Measurements from ENCODE around the gene RSPH6A. TPM values are rescaled to one million over a fixed set of nuclear protein-coding genes. Genes with fewer than 3 reads are reported as not detected.

Gene RSPH6A
- polyA plus RNA-seq, 1 donor from 2014 or later: not detected

DNA sequence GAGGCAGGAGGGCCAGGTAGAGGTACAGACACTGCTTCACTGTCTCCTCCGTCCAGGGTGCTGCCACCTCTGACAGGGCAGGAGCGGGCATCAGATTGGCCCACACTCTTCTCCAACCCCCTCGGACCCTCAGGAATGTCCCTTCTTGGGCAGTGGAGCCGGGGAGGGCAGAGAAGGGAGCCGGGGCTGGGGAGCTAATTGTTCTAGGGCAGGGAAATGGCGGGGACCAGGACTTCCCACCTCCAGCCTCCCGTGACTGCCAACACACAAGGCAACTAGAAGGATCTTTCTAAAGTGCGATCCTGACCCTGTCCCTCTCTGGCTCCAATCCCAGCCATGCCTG is 10.1 kb upstream of the RSPH6A start:
- Histone ChIP-seq H3K27ac (ENCODE audit: low read length) (no peak overlapping the region), H3K9ac (ENCODE audit: low read length) (no peak overlapping the region)
- TF ChIP-seq, protein P1, sequence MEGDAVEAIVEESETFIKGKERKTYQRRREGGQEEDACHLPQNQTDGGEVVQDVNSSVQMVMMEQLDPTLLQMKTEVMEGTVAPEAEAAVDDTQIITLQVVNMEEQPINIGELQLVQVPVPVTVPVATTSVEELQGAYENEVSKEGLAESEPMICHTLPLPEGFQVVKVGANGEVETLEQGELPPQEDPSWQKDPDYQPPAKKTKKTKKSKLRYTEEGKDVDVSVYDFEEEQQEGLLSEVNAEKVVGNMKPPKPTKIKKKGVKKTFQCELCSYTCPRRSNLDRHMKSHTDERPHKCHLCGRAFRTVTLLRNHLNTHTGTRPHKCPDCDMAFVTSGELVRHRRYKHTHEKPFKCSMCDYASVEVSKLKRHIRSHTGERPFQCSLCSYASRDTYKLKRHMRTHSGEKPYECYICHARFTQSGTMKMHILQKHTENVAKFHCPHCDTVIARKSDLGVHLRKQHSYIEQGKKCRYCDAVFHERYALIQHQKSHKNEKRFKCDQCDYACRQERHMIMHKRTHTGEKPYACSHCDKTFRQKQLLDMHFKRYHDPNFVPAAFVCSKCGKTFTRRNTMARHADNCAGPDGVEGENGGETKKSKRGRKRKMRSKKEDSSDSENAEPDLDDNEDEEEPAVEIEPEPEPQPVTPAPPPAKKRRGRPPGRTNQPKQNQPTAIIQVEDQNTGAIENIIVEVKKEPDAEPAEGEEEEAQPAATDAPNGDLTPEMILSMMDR (IDR thresholded peaks at IDR 0.05; ENCODE audit: poor library complexity, severe bottlenecking): no peak
- TF ChIP-seq, protein P2, sequence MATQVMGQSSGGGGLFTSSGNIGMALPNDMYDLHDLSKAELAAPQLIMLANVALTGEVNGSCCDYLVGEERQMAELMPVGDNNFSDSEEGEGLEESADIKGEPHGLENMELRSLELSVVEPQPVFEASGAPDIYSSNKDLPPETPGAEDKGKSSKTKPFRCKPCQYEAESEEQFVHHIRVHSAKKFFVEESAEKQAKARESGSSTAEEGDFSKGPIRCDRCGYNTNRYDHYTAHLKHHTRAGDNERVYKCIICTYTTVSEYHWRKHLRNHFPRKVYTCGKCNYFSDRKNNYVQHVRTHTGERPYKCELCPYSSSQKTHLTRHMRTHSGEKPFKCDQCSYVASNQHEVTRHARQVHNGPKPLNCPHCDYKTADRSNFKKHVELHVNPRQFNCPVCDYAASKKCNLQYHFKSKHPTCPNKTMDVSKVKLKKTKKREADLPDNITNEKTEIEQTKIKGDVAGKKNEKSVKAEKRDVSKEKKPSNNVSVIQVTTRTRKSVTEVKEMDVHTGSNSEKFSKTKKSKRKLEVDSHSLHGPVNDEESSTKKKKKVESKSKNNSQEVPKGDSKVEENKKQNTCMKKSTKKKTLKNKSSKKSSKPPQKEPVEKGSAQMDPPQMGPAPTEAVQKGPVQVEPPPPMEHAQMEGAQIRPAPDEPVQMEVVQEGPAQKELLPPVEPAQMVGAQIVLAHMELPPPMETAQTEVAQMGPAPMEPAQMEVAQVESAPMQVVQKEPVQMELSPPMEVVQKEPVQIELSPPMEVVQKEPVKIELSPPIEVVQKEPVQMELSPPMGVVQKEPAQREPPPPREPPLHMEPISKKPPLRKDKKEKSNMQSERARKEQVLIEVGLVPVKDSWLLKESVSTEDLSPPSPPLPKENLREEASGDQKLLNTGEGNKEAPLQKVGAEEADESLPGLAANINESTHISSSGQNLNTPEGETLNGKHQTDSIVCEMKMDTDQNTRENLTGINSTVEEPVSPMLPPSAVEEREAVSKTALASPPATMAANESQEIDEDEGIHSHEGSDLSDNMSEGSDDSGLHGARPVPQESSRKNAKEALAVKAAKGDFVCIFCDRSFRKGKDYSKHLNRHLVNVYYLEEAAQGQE (IDR thresholded peaks at IDR 0.05; ENCODE audit: borderline replicate concordance): no peak
- TF ChIP-seq SMC3 (conservative IDR thresholded peaks at IDR 0.05; ENCODE audit: poor library complexity) (no peak), EZH2 (IDR thresholded peaks at IDR 0.05; ENCODE audit: borderline replicate concordance, insufficient read depth, low read length, poor library complexity, severe bottlenecking) (no peak)

DNA sequence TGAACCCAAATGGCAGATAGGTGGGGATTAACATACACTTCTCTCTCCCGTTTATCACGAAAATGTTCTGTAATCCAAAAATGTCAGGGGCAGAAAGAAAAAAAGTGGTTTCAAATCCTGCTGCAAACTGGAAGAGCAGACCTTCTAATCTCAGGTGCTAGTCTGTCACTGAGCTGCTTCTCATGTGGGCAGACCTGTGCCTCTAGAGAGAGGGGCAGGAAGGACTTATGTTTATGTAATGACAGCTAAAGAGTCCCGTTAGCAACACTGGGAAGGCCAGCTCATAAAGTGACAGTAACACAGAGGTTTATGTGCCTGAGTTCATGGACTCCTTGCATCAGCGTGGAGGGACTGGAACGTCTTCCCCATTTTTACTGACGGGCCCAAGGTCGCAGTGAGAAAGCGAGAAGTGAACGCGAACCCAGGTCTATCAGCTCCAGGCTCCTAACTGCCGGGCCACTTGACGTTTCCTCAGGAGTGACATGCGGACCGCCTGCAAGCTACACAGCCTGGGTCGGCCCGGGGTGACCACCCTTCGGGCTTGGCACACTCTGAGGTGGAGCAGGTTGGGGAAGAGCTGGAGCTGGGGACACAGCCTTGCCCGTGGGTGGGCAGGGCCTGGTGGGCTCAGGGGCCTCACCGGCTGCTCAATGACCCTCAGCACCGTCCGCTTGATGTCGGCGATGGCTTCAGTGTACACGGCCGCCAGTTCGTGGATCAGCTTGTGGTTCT is 9.6 kb upstream of the RSPH6A start:
- Histone ChIP-seq H3K36me3 (ENCODE audit: insufficient read depth, low read length) (no peaks in the 10 kb centered on the region), H3K9ac (ENCODE audit: low read length) (no peak overlapping the region), H2AFZ (ENCODE audit: low read depth, low read length) (no peak overlapping the region), H3F3A (ENCODE audit: insufficient read depth, low read length, poor library complexity, severe bottlenecking) (no peaks in the 10 kb centered on the region), H3K9me3 (ENCODE audit: low read length) (no peaks in the 10 kb centered on the region), H3K9me2 (ENCODE audit: insufficient read depth, low read length) (no peaks in the 10 kb centered on the region), H4K20me1 (ENCODE audit: insufficient read depth) (no peaks in the 10 kb centered on the region), H3K79me2 (replicated peaks; ENCODE audit: insufficient read depth, low read length) (no peaks in the 10 kb centered on the region), H3K4me2 (ENCODE audit: low read length) (no peak overlapping the region), H3K27ac (ENCODE audit: low read length) (no peak overlapping the region), H3K4me3 (ENCODE audit: low read length) (no peak overlapping the region), H3K27me3 (ENCODE audit: insufficient read depth, low read depth, low read length) (no peaks in the 10 kb centered on the region)
- no peak for TF ChIP-seq MXI1 (conservative IDR thresholded peaks at IDR 0.05; ENCODE audit: poor library complexity, severe bottlenecking)

More for the DNA sequence above, 10.1 kb upstream of the RSPH6A start:
- Histone ChIP-seq H3K9me3 (ENCODE audit: low read length) (no peaks in the 10 kb centered on the region), H3K4me2 (ENCODE audit: low read length) (no peak overlapping the region), H3K4me3 (ENCODE audit: low read length) (no peak overlapping the region), H3K79me2 (replicated peaks; ENCODE audit: insufficient read depth, low read length) (no peaks in the 10 kb centered on the region), H2AFZ (ENCODE audit: low read depth, low read length) (no peak overlapping the region), H3K36me3 (ENCODE audit: insufficient read depth, low read length) (no peaks in the 10 kb centered on the region), H4K20me1 (ENCODE audit: insufficient read depth) (no peaks in the 10 kb centered on the region), H3F3A (ENCODE audit: insufficient read depth, low read length, poor library complexity, severe bottlenecking) (no peaks in the 10 kb centered on the region), H3K9me2 (ENCODE audit: insufficient read depth, low read length) (no peaks in the 10 kb centered on the region), H3K27me3 (ENCODE audit: insufficient read depth, low read depth, low read length) (no peaks in the 10 kb centered on the region)

DNA sequence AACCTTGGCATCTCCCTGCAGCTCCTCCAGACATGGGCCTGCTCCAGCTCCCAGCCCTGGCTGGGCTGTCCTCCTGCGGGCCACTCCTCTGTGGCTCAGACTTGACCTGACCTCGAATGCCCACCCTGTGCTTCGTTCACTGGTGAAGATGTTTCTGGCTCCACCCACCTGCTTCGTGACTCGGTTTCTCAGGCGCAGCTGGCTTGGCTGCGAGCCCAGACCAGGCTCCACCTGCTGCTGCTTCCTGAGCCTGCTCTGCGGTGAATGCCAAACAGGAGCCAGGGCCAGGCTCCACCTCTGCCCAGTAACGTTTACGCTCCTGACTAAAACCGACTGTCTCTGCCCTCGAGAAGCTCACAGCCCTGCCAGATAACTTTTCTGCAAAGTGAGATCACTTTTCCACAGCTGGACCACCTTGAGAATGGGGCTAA is 8.9 kb upstream of the RSPH6A start:
- H3K27me3 ChIP-seq (ENCODE audit: insufficient read depth, low read depth, low read length): no peaks in the 10 kb centered on the region
- no peaks in the 10 kb centered on the region for H3K36me3 ChIP-seq (ENCODE audit: insufficient read depth, low read length)
- H3K79me2 ChIP-seq (replicated peaks; ENCODE audit: insufficient read depth, low read length): no peaks in the 10 kb centered on the region
- no peaks in the 10 kb centered on the region for H3K9me2 ChIP-seq (ENCODE audit: insufficient read depth, low read length)
- no peak overlapping the region for H3K9ac ChIP-seq (ENCODE audit: low read length)
- H2AFZ ChIP-seq (ENCODE audit: low read depth, low read length): no peak overlapping the region
- TF ChIP-seq, protein P2 (IDR thresholded peaks at IDR 0.05; ENCODE audit: borderline replicate concordance): no peak
- TF ChIP-seq EZH2 (IDR thresholded peaks at IDR 0.05; ENCODE audit: borderline replicate concordance, insufficient read depth, low read length, poor library complexity, severe bottlenecking) (no peak), EP300 (conservative IDR thresholded peaks at IDR 0.05; ENCODE audit: poor library complexity, severe bottlenecking) (no peak), POLR2AphosphoS5 (IDR thresholded peaks at IDR 0.05) (no peak), MXI1 (conservative IDR thresholded peaks at IDR 0.05; ENCODE audit: poor library complexity, severe bottlenecking) (no peak), RAD21 (conservative IDR thresholded peaks at IDR 0.05) (no peak), TAF1 (IDR thresholded peaks at IDR 0.05; ENCODE audit: low read depth) (no peak), SMC3 (conservative IDR thresholded peaks at IDR 0.05; ENCODE audit: poor library complexity) (no peak)
- TF ChIP-seq, protein P1 (IDR thresholded peaks at IDR 0.05; ENCODE audit: poor library complexity, severe bottlenecking): no peak
- H3F3A ChIP-seq (ENCODE audit: insufficient read depth, low read length, poor library complexity, severe bottlenecking): no peaks in the 10 kb centered on the region
- H3K4me2 ChIP-seq (ENCODE audit: low read length): no peak overlapping the region
- no peak overlapping the region for H3K4me3 ChIP-seq (ENCODE audit: low read length)
- H4K20me1 ChIP-seq (ENCODE audit: insufficient read depth): no peaks in the 10 kb centered on the region
- H3K27ac ChIP-seq (ENCODE audit: low read length): no peak overlapping the region
- H3K9me3 ChIP-seq (ENCODE audit: low read length): no peaks in the 10 kb centered on the region
